DOHH2 (cell line): Measurements from ENCODE around the gene BGN.

Experiments used
- CTCF ChIP-seq: fragments of 200-600 bp; sonication (generic); IDR thresholded peaks from one replicate; pipeline ENCODE4 v1.5.1; 2014; ENCODE audit warnings: antibody characterized with exemption, mild to moderate bottlenecking, low read depth, low read length; ENCODE audit not compliant: poor library complexity, severe bottlenecking
- EZH2phosphoT487 ChIP-seq: fragments of 200-600 bp; sonication (generic); IDR thresholded peaks from 2 replicates; pipeline ENCODE4 v1.6.1; 2017; ENCODE audit warnings: borderline replicate concordance, mild to moderate bottlenecking, antibody characterized with exemption, low read length, moderate library complexity, mixed read lengths

- TF ChIP-seq CTCF = no peak
- TF ChIP-seq EZH2phosphoT487 = no peak
Measured at GRCh38 chrX:153446636-153446936, 48.2 kb upstream of the BGN start.
